GM15510 (cell line): ENCODE results near the gene LRRC43.

ENCODE experiments used
- POLR2A ChIP-seq: IDR thresholded peaks from 3 replicates; pipeline ENCODE4 v1.6.1; 2011; ENCODE audit warnings: borderline replicate concordance; ENCODE audit not compliant: insufficient read length; ENCODE audit errors: extremely low read depth

The LRRC43 gene

GRCh38 chr12:122145505-122146330 is 37.2 kb upstream of the LRRC43 start:
- TF ChIP-seq POLR2A, result no peak

DNA sequence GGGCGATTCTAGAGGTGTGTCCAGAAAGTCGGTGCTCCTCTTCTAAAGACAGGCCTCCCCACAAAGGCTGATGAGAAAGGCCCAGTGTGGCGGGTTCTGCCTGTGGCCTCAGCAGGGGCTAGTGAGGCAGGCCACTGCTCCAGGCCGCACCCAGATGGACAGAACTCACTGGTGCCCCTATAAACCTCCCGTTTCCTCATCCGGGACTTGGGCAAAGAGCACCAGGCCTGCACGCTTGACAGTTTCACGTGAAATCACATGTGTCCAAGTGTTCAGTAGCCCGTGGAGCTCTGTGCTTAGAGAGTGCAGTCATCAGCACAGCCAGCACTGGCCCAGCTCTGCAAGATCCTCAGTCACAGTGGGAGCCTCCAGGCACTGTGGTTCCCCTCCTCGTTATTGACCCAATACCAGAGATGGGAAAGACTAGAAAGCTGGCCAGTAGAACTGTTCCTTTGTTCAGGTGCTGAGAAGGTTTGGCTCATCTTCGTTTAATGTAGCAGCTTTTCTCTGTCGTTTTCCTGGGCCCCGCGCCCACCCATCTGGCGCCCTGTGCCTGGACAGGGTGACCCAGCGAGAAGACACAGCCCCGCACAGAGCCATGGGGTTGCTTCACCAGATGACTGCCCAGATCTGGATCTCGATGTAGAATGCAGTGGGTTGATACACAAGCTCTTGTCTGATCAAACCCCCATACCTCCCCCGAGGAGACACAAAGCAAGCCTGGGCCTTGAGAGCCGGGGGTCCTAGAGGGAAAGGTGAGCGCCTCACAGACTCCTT is 35.2 kb upstream of the LRRC43 start:
- no peak for TF ChIP-seq POLR2A

DNA sequence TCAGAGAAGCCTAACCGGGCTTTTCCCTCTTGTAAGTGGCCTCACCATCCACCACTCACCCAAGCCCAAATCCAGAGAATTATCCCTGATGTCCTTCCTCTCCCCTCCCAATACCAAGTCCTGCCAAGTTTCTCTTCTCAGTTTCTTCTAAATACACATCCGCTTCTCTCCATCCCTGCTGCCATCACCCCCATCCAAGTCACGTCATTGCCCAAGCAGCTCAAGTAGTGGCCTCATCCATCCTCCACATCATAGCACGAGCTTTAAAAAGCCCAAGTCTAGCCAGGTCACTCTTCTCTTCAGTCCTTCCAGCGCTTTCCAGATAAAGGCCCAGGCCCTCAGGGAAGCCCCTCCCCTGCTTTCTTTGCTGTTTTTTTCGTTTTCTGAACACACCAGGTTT is 34.3 kb upstream of the LRRC43 start:
- TF ChIP-seq POLR2A, result no peak

GRCh38 chr12:122150127-122150681 is 32.7 kb upstream of the LRRC43 start:
- no peak for TF ChIP-seq POLR2A

DNA sequence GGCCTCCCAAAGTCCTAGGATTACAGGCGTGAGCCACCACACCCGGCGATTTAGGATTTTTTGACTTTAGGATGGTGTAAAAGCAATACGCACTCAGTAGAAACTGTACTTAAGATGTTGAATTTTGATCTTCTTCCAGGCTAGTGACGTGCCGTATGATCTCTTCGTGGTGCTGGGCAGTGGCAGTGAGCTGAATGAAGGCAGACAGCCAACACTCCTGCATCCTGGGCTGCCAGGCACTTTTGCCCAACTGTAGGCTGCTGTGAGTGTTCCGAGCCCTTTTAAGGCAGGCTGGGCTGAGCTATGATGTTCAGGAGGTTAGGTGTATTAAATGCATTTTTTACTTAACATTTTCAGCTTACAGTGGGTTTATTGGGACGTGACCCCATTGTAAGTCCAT is 30.2 kb upstream of the LRRC43 start:
- TF ChIP-seq POLR2A, result no peak

- TF ChIP-seq POLR2A, result no peak
Measured at GRCh38 chr12:122155705-122156104, 27.2 kb upstream of the LRRC43 start.

DNA sequence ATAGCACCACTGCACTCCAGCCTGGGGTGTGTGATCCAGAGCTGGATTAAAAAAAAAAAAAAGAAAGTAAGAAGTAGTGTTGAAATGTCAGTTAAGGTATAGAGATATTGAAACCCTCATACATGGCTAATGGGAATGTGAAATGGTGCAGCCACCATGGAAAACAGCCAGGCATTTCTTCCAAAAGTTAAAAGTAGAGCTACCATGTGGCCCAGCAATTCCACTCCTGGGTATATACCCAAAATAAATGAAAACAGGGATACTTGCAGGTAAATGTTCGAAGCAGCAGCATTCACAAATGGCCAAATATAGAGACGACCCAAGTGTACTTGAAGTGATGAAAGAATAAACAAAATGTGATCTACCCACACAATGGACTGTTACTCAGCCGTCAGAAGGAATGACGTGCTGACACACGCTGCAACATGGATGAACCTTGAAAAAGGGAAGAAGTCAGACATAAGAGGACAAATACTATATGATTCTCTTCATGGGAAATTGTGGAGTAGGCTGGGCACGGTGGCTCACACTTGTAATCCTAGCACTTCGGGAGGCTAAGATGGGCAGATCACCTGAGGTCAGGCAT is 24.1 kb upstream of the LRRC43 start:
- TF ChIP-seq POLR2A, result no peak

- TF ChIP-seq POLR2A, result no peak
Measured at GRCh38 chr12:122159882-122160281, 23.0 kb upstream of the LRRC43 start.

DNA sequence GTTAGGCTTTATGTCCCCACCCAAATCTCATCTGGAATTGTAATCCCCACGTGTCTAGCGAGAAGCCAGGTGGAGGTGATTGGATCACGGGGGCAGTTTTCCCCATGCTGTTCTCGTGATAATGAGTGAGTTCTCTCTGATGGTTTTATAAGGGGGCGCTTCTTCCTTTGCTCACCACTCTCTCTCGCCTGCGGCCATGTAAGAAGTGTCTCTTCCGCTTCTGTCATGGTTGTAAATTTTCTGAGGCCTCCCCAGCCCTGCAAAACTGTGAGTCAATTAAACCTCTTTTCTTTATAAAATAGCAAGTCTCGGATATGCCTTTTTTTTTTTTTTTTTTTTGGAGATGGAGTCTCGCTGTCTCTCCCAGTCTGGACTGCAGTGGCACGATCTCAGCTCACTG is 22.2 kb upstream of the LRRC43 start:
- no peak for TF ChIP-seq POLR2A

GRCh38 chr12:122161682-122162081 is 21.2 kb upstream of the LRRC43 start:
- TF ChIP-seq POLR2A, result no peak

DNA sequence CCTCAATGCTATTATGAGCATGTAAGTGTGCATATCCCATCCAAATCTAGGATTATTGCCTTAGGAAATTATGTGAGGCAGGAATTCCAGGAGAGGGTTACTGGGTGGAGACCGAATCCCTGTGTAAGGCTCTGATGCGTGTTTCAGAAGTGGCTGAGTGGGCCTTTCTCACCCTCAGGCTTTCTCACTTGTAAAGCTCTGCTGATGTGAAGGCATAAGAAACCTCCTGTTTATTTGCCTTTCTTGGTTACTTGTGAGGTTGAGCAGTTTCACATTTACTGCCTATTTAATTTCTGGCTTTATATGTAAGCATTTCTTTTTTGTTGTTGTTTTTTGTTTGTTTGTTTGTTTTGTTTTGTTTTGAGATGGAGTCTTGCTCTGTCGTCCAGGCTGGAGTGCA is 19.9 kb upstream of the LRRC43 start:
- no peak for TF ChIP-seq POLR2A

DNA sequence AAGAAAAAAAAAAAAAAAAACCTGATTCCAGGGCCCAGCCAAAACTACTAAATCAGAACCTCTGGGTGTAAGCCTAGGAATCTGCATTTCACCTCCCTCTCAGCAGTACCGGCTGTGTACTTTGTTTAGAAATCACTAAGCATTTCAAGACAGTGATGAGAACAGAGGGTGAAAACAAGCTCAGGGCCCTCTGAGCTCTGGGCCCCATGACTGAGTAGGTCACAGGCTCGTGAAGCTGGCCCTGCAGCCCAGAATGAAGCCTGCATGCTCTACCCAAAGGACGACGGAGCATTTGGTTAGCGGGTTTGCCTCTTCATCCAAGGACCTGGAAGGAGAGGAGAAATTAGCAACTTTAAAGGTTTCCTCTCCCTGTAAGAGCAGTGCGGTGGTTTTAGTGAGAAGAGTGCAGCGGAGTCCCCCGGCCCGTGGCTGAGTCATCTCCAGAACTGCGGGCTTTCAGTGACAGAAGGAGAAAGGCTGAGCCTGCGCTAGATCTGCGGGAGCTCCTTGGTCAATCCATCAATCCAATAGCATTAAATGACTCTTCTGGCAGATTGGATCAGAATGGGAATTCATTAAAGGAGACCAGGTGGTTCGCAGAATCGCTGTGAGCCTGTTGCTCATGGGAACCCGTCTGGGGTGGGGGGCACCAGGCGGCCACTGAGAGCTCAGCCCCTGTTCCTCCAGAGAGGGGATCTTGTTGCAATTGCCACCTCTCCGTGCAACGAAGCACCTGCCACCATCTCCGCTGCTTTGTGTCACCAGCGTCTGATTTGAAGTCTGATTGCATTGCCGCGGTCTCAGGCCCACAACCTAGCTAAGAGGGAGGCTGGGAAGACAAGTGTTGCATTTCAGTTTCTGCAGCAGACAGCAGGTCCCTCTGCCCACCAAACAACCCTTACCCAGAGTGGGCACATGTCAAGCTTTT is 16.2 kb upstream of the LRRC43 start:
- no peak for TF ChIP-seq POLR2A

GRCh38 chr12:122167356-122167925 is 15.5 kb upstream of the LRRC43 start:
- no peak for TF ChIP-seq POLR2A

- no peak for TF ChIP-seq POLR2A
Measured at GRCh38 chr12:122168492-122168891, 14.4 kb upstream of the LRRC43 start.

DNA sequence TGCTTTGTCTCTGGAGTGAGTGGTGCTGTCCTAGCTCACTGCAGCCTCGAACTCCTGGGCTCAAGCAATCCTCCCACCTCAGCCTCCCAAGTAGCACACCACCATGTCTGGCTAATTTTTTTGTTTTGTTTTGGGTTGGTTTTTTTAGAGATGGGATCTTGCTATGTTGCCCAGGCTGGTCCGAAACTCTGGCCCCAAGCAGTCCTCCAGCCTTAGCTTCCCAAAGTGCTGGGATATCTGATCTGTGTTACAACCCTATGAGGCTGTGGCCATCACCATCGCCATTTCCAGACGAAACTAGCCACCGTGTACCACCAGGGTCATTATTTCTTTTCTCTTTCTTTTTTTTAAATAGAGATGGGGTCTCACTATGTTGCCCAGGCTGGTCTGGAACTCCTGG is 11.5 kb upstream of the LRRC43 start:
- no peak for TF ChIP-seq POLR2A
